ENCODE data around the gene MSRB1. TPM values are rescaled to one million over a fixed set of nuclear protein-coding genes. Genes with fewer than 3 reads are reported as not detected.

Gene MSRB1
- total and polyA plus RNA-seq, 2 donors (not counting 3 experiments of a cell fraction or from before 2014, with no cell fraction given): 25.0 to 42.1 TPM

DNA sequence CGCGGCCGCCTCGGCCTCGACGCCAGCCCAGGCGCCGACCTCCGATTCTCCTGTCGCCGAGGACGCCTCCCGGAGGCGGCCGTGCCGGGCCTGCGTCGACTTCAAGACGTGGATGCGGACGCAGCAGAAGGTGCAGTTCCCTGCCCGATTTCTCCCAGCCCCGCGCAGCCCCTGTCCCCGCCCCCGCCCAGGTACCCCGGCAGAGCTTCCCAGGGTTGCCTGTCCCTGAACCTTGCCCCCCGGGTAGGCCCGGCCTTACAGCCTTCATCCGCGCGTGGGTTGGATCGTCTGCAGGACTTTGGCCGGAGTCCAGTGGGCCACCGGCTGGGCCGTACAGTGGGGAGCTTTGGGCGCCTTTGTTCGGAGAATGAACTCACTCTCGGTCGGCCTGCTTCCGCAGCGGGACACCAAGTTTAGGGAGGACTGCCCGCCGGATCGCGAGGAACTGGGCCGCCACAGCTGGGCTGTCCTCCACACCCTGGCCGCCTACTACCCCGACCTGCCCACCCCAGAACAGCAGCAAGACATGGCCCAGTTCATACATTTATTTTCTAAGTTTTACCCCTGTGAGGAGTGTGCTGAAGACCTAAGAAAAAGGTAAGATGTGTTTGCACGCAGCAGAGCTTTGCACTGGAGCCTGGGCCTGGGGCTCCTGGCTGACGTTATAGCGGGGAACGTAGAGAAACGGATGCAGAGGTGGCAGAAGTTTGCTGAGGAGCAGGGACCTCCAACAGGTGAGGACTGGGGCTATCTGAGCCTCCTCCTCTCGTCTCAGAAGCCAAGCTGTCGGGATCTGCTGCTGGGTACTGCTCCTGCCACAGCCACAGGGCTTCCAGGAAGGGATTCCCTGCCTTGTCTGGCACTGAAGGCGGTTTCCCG lies 41.6 kb upstream of the MSRB1 start:
- Histone ChIP-seq H3K36me3 (ENCODE audit: control insufficient read depth in 2 of 2, extremely low read depth in 1 of 2, insufficient read depth in 2 of 2, low read length in 2 of 2) (peaks cover 0 to 7% of the 10 kb centered on the region in 2 experiments), H4K20me1 (replicated peaks; ENCODE audit: control insufficient read depth, extremely low read depth, insufficient read depth, low read length) (no peaks in the 10 kb centered on the region), H3K27ac (ENCODE audit: insufficient read depth, low read depth, low read length) (no peak overlapping the region), H3K27me3 (ENCODE audit: control insufficient read depth in 2 of 2, insufficient read depth in 2 of 2, low read length in 2 of 2) (peaks cover 42 to 44% of the 10 kb centered on the region in 2 experiments), H3K4me1 (ENCODE audit: control insufficient read depth, extremely low read depth, insufficient read depth, low read length) (peaks cover 15% of the 10 kb centered on the region), H3K9me3 (replicated peaks; ENCODE audit: control insufficient read depth, insufficient read depth, low read length) (no peaks in the 10 kb centered on the region), H2AFZ (ENCODE audit: low read depth, low read length) (peak overlapping the region; percentile 10), H3K9me1 (replicated peaks; ENCODE audit: control insufficient read depth, extremely low read depth, insufficient read depth, low read length) (no peaks in the 10 kb centered on the region), H3K79me2 (ENCODE audit: control insufficient read depth, insufficient read depth, low read length) (peaks cover 5% of the 10 kb centered on the region), H3K9ac (replicated peaks; ENCODE audit: extremely low read depth, insufficient read depth, low read length) (peak overlapping the region; percentile 69), H3K4me3 (replicated peaks in 1 of 3; ENCODE audit: insufficient read depth in 1 of 3, low read depth in 1 of 3, low read length in 3 of 3) (peak overlapping the region; percentile 51 to 75 (median 71)), H3K4me2 (ENCODE audit: insufficient read depth, low read length) (peak overlapping the region; percentile 67)
- ChIA-PET CTCF (interaction anchor here (1.2 to 5.0 kb wide), 5 partner anchors 19 to 156 kb away, joined by 3 to 21 read pairs (median 6); no protein-coding TSS in a partner anchor), POLR2A (no interaction called here)
- peak; percentile 35 for FAIRE-seq
- intact Hi-C loops (cut with micrococcal nuclease): loop anchor here (1.0 kb wide), 1 partner anchor 13 kb away; no protein-coding TSS in a partner anchor
- dilution Hi-C loops (cut with MboI; ENCODE audit: extremely low pct_ligation_motif_present, low sequenced_read_pairs): no loop called here
- TF ChIP-seq, protein P1, sequence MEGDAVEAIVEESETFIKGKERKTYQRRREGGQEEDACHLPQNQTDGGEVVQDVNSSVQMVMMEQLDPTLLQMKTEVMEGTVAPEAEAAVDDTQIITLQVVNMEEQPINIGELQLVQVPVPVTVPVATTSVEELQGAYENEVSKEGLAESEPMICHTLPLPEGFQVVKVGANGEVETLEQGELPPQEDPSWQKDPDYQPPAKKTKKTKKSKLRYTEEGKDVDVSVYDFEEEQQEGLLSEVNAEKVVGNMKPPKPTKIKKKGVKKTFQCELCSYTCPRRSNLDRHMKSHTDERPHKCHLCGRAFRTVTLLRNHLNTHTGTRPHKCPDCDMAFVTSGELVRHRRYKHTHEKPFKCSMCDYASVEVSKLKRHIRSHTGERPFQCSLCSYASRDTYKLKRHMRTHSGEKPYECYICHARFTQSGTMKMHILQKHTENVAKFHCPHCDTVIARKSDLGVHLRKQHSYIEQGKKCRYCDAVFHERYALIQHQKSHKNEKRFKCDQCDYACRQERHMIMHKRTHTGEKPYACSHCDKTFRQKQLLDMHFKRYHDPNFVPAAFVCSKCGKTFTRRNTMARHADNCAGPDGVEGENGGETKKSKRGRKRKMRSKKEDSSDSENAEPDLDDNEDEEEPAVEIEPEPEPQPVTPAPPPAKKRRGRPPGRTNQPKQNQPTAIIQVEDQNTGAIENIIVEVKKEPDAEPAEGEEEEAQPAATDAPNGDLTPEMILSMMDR (IDR thresholded peaks at IDR 0.05; ENCODE audit: extremely low read depth in 1 of 2, insufficient read depth in 1 of 2, low read depth in 1 of 2, low read length in 2 of 2): no peak
- DNase-seq (ENCODE audit: low read depth, low spot score): no peak
- BruUV-seq (replicated peaks): TSS peak; percentile 21

All from endothelial cell of umbilical vein (primary cell).